A549 (cell line): ENCODE results near the gene FBXL13.
"Not testable (repeated sequence)": the region's sequence is repeated elsewhere in the genome, so short reads cannot be mapped to it uniquely, and the experiment has no call there.

Experiments used
- EHMT2 ChIP-seq: fragments of 200-600 bp; sonication (generic); IDR thresholded peaks from 2 replicates; pipeline ENCODE4 v1.6.1; 2016; ENCODE audit warnings: antibody characterized with exemption, low read depth, mild to moderate bottlenecking, moderate library complexity
- EP300 ChIP-seq, 2 experiments: fragments of >200 bp; sonication (Bioruptor Twin); formaldehyde crosslinking; IDR thresholded peaks; 2 replicates in 1 of 2; 3 replicates in 1 of 2; pipeline ENCODE4 v1.6.1; 2016 to 2017
- HOXB5 ChIP-seq: fragments of 250-450 bp; sonication (Bioruptor Pico); IDR thresholded peaks from 2 replicates; pipeline ENCODE4 v1.5.0; 2020; ENCODE audit warnings: mild to moderate bottlenecking, moderate library complexity
- MAFK ChIP-seq: fragments of 450-650 bp; IDR thresholded peaks from 2 replicates; pipeline ENCODE4 v1.6.1; 2014; ENCODE audit not compliant: partially characterized antibody
- NR3C1 ChIP-seq: fragments of >200 bp; sonication (Bioruptor Twin); formaldehyde crosslinking; IDR thresholded peaks from 3 replicates; pipeline ENCODE4 v1.6.1; 2017
- POLR2A ChIP-seq: IDR thresholded peaks from 2 replicates; pipeline ENCODE4 v1.6.1; 2012; ENCODE audit warnings: mild to moderate bottlenecking, low read length
- RAD21 ChIP-seq, 2 experiments: fragments of >200 bp in 1 of 2; sonication (Bioruptor Twin) in 1 of 2; formaldehyde crosslinking in 1 of 2; IDR thresholded peaks in 1 of 2; conservative IDR thresholded peaks in 1 of 2; 2 replicates in 1 of 2; 3 replicates in 1 of 2; pipeline ENCODE4 v1.6.1; 2012 to 2018; ENCODE audit warnings: inconsistent platforms in 1 of 2
- RFX5 ChIP-seq: fragments of 450-650 bp; IDR thresholded peaks from 2 replicates; pipeline ENCODE4 v1.7.1; 2014; ENCODE audit warnings: antibody characterized with exemption, mild to moderate bottlenecking, moderate library complexity
- TP53 ChIP-seq: fragments of 250-450 bp; sonication (Bioruptor Pico); IDR thresholded peaks from 2 replicates; pipeline ENCODE4 v1.5.0; 2021; ENCODE audit warnings: mild to moderate bottlenecking, moderate library complexity
- TF ChIP-seq, protein P1 (sequence below): fragments of >200 bp; sonication (Bioruptor Twin); formaldehyde crosslinking; IDR thresholded peaks from 3 replicates; pipeline ENCODE4 v1.5.1; 2016
- TF ChIP-seq, protein P2 (sequence below): fragments of 250-450 bp; sonication (Bioruptor Pico); IDR thresholded peaks from 2 replicates; pipeline ENCODE4 v1.5.0; 2021; ENCODE audit warnings: mild to moderate bottlenecking, moderate library complexity, borderline replicate concordance
- TF ChIP-seq, protein P3 (sequence below): fragments of 450-650 bp; IDR thresholded peaks from 2 replicates; pipeline ENCODE4 v1.6.1; 2014; ENCODE audit warnings: antibody characterized with exemption

- TF ChIP-seq, protein P1, sequence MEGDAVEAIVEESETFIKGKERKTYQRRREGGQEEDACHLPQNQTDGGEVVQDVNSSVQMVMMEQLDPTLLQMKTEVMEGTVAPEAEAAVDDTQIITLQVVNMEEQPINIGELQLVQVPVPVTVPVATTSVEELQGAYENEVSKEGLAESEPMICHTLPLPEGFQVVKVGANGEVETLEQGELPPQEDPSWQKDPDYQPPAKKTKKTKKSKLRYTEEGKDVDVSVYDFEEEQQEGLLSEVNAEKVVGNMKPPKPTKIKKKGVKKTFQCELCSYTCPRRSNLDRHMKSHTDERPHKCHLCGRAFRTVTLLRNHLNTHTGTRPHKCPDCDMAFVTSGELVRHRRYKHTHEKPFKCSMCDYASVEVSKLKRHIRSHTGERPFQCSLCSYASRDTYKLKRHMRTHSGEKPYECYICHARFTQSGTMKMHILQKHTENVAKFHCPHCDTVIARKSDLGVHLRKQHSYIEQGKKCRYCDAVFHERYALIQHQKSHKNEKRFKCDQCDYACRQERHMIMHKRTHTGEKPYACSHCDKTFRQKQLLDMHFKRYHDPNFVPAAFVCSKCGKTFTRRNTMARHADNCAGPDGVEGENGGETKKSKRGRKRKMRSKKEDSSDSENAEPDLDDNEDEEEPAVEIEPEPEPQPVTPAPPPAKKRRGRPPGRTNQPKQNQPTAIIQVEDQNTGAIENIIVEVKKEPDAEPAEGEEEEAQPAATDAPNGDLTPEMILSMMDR: not testable (repeated sequence)
- not testable (repeated sequence) for TF ChIP-seq EP300 (IDR thresholded peaks at IDR 0.05); RFX5; TP53 (CRISPR knock-in tag); HOXB5; NR3C1; RAD21 (conservative IDR thresholded peaks at IDR 0.05 in 1 of 2, IDR thresholded peaks at IDR 0.05 in 1 of 2); MAFK; EHMT2; POLR2A
- TF ChIP-seq, protein P2, sequence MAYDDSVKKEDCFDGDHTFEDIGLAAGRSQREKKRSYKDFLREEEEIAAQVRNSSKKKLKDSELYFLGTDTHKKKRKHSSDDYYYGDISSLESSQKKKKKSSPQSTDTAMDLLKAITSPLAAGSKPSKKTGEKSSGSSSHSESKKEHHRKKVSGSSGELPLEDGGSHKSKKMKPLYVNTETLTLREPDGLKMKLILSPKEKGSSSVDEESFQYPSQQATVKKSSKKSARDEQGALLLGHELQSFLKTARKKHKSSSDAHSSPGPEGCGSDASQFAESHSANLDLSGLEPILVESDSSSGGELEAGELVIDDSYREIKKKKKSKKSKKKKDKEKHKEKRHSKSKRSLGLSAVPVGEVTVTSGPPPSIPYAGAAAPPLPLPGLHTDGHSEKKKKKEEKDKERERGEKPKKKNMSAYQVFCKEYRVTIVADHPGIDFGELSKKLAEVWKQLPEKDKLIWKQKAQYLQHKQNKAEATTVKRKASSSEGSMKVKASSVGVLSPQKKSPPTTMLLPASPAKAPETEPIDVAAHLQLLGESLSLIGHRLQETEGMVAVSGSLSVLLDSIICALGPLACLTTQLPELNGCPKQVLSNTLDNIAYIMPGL (CRISPR knock-in tag): not testable (repeated sequence)
- TF ChIP-seq, protein P3, sequence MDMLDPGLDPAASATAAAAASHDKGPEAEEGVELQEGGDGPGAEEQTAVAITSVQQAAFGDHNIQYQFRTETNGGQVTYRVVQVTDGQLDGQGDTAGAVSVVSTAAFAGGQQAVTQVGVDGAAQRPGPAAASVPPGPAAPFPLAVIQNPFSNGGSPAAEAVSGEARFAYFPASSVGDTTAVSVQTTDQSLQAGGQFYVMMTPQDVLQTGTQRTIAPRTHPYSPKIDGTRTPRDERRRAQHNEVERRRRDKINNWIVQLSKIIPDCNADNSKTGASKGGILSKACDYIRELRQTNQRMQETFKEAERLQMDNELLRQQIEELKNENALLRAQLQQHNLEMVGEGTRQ: not testable (repeated sequence)
Observed at GRCh38 chr7:103034318-103034717, 40.3 kb downstream of the FBXL13 start.
